ENCODE data around the gene EIF4G2. TPM values are rescaled to one million over a fixed set of nuclear protein-coding genes. Genes with fewer than 3 reads are reported as not detected.

The EIF4G2 gene
- total and polyA plus RNA-seq, 2 of the 8 experiments (the other 6 are each of a cell fraction or from before 2014, with no cell fraction given), result 438 to 964 TPM

DNA sequence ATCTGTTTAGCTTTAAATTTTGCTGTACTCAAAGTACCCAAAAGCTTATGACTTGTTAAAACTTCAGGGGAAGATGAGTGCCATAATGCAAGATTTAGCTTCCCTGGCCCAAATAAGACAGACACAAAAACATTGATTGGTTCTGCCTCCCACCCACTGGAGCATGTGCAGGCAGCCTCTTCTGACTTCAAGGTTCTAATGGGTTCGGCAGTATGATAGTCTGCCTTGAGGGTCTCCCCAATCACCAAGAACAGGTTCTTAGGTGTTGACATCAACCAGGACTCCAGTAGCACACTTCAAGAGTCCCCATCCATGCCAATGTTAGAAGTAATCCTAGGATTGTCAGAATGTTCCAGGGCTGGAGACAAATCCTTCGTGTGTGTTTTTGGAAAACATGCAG is 12.5 kb downstream of the EIF4G2 start (continued):
- TF ChIP-seq CEBPB (IDR thresholded peaks at IDR 0.05; ENCODE audit: low read depth, low read length), result no peak
- TF ChIP-seq SAP30 (IDR thresholded peaks at IDR 0.05; ENCODE audit: insufficient read depth, insufficient replicate concordance, low read length), result no peak
- no peak for TF ChIP-seq JUN (IDR thresholded peaks at IDR 0.05; ENCODE audit: low read depth, low read length)
- TF ChIP-seq RNF2 (IDR thresholded peaks at IDR 0.05; ENCODE audit: borderline replicate concordance, low read depth, low read length, missing control alignments, poor library complexity, severe bottlenecking), result no peak
- TF ChIP-seq, protein P1, sequence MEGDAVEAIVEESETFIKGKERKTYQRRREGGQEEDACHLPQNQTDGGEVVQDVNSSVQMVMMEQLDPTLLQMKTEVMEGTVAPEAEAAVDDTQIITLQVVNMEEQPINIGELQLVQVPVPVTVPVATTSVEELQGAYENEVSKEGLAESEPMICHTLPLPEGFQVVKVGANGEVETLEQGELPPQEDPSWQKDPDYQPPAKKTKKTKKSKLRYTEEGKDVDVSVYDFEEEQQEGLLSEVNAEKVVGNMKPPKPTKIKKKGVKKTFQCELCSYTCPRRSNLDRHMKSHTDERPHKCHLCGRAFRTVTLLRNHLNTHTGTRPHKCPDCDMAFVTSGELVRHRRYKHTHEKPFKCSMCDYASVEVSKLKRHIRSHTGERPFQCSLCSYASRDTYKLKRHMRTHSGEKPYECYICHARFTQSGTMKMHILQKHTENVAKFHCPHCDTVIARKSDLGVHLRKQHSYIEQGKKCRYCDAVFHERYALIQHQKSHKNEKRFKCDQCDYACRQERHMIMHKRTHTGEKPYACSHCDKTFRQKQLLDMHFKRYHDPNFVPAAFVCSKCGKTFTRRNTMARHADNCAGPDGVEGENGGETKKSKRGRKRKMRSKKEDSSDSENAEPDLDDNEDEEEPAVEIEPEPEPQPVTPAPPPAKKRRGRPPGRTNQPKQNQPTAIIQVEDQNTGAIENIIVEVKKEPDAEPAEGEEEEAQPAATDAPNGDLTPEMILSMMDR (IDR thresholded peaks at IDR 0.05; ENCODE audit: control extremely low read depth in 1 of 3, insufficient read depth in 1 of 3, low read depth in 1 of 3, low read length in 3 of 3), result no peak
- no peak for TF ChIP-seq SP4 (IDR thresholded peaks at IDR 0.05; ENCODE audit: low read length)
- no peak for TF ChIP-seq CREB1 (IDR thresholded peaks at IDR 0.05)
- TF ChIP-seq POLR2A (IDR thresholded peaks at IDR 0.05; ENCODE audit: control extremely low read depth in 1 of 2, low read depth in 2 of 2, low read length in 2 of 2), result peak in 1 of 2 experiments; percentile 75
- no peak for TF ChIP-seq HDAC2 (IDR thresholded peaks at IDR 0.05; ENCODE audit: borderline replicate concordance in 1 of 2, low read depth in 2 of 2, low read length in 2 of 2)
- no peak for TF ChIP-seq CHD2 (IDR thresholded peaks at IDR 0.05; ENCODE audit: low read length)
- TF ChIP-seq MAFK (IDR thresholded peaks at IDR 0.05; ENCODE audit: low read depth, low read length), result no peak
- no peak for TF ChIP-seq NANOG (IDR thresholded peaks at IDR 0.05; ENCODE audit: insufficient read depth, low read depth, low read length, poor library complexity, severe bottlenecking)
- peak; percentile 87 for TF ChIP-seq POLR2AphosphoS5 (IDR thresholded peaks at IDR 0.05; ENCODE audit: low read depth, low read length)
- TF ChIP-seq SP1 (IDR thresholded peaks at IDR 0.05; ENCODE audit: low read depth, low read length), result no peak

Measured in H1 (cell line).